Smooth muscle cell (in vitro differentiated cells): ENCODE data around the gene ZNF232. TPM values are rescaled to one million over a fixed set of nuclear protein-coding genes. Genes with fewer than 3 reads are reported as not detected.

Experiments used
- DNase-seq: peaks from one replicate; lab custom pipeline; 2025; ENCODE audit not compliant: unreplicated experiment; lab: John Stamatoyannopoulos, UW
- H2AFZ ChIP-seq: fragments of 200-600 bp; sonication (generic); 2 replicates; pipeline ENCODE4 v1.6.0; 2016; ENCODE audit warnings: antibody characterized with exemption, low read depth, mild to moderate bottlenecking
- H3F3A ChIP-seq: fragments of 200-600 bp; sonication (generic); 2 replicates; pipeline ENCODE4 v1.6.0; 2017; ENCODE audit warnings: antibody characterized with exemption, low read depth
- H3K27ac ChIP-seq: fragments of 200-600 bp; sonication (generic); 2 replicates; pipeline ENCODE4 v1.5.1; 2016; ENCODE audit warnings: low read depth, mild to moderate bottlenecking
- H3K27me3 ChIP-seq: fragments of 200-600 bp; sonication (generic); 2 replicates; pipeline ENCODE4 v1.6.1; 2016; ENCODE audit warnings: low read depth, mild to moderate bottlenecking
- H3K36me3 ChIP-seq: fragments of 200-600 bp; sonication (generic); 2 replicates; pipeline ENCODE4 v1.5.1; 2016; ENCODE audit warnings: low read depth
- H3K4me1 ChIP-seq: fragments of 200-600 bp; sonication (generic); 2 replicates; pipeline ENCODE4 v1.5.1; 2016; ENCODE audit warnings: low read depth
- H3K4me2 ChIP-seq: fragments of 200-600 bp; sonication (generic); 2 replicates; pipeline ENCODE4 v1.6.0; 2016; ENCODE audit warnings: mild to moderate bottlenecking
- H3K4me3 ChIP-seq: fragments of 200-600 bp; sonication (generic); 2 replicates; pipeline ENCODE4 v1.5.1; 2016; ENCODE audit warnings: mild to moderate bottlenecking
- H3K79me2 ChIP-seq: fragments of 200-600 bp; sonication (generic); 2 replicates; pipeline ENCODE4 v1.6.0; 2016; ENCODE audit warnings: low read depth, mild to moderate bottlenecking
- H3K9ac ChIP-seq: fragments of 200-600 bp; sonication (generic); 2 replicates; pipeline ENCODE4 v1.6.0; 2016; ENCODE audit warnings: low read depth
- H3K9me3 ChIP-seq: fragments of 200-600 bp; sonication (generic); replicated peaks from 2 replicates; pipeline ENCODE4 v1.5.1; 2016; ENCODE audit warnings: low read depth
- H4K20me1 ChIP-seq: fragments of 200-600 bp; sonication (generic); 2 replicates; pipeline ENCODE4 v1.6.0; 2016; ENCODE audit warnings: low read depth
- WGBS: methylation state at CpG from one replicate; pipeline ENCODE4 v1.1.7; 2016; ENCODE audit warnings: low lambda C conversion rate; 5-methylcytosine and 5-hydroxymethylcytosine counted together
- polyA plus RNA-seq: library from polyadenylated mRNA; unstranded; fragments of >200 nt; fragmentation: Nextera tagmentation; extraction: Ambion mirVana; gene quantifications from 2 replicates; pipeline ENCODE4 v1.2.1, GENCODE V29; 2016
- total RNA-seq: library from RNA; depleted of rRNA; stranded (reverse); fragments of >200 nt; gene quantifications from 2 replicates; pipeline ENCODE4 v1.2.3, GENCODE V29; 2014
- TF ChIP-seq, protein P1 (sequence below): fragments of 200-600 bp; sonication (generic); IDR thresholded peaks from 2 replicates; pipeline ENCODE4 v1.5.1; 2017; ENCODE audit warnings: borderline replicate concordance, mild to moderate bottlenecking, antibody characterized with exemption; ENCODE audit not compliant: insufficient read depth, poor library complexity, severe bottlenecking

Gene ZNF232
- total and polyA plus RNA-seq, 2 experiments from 2014 or later: 11.2 to 12.8 TPM

DNA sequence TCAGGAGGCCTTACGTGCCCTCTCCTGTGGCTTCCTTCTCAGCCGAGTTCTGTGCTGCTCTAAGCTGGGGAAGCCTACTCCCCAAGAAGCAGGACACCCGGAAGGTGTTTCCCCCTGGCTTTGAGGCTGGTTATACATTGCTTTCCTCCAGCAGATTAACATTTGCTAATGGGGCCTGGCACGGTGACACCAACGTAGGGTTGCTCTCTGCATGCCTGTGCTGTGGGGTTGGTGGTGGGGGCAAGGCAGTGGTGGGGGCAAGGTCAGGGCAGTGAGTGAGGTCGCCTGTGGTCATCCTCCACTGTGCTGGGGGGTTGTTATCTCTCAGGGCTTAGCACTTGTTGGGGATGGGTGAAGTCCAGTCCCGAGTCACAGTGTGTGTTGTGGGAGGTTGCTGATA lies 8.4 kb upstream of the ZNF232 start:
- 80% methylated on average over 7 of the region's 7 CpGs for WGBS
- Histone ChIP-seq H3K9ac (no peak overlapping the region), H3K4me2 (no peak overlapping the region), H2AFZ (no peak overlapping the region), H3K27ac (no peak overlapping the region), H3K4me3 (no peak overlapping the region), H3K9me3 (no peaks in the 10 kb centered on the region), H3K27me3 (no peaks in the 10 kb centered on the region), H3K4me1 (peaks cover 5% of the 10 kb centered on the region), H3K79me2 (no peaks in the 10 kb centered on the region), H3F3A (no peaks in the 10 kb centered on the region), H3K36me3 (no peaks in the 10 kb centered on the region), H4K20me1 (no peaks in the 10 kb centered on the region)
- no peak for DNase-seq
- TF ChIP-seq, protein P1, sequence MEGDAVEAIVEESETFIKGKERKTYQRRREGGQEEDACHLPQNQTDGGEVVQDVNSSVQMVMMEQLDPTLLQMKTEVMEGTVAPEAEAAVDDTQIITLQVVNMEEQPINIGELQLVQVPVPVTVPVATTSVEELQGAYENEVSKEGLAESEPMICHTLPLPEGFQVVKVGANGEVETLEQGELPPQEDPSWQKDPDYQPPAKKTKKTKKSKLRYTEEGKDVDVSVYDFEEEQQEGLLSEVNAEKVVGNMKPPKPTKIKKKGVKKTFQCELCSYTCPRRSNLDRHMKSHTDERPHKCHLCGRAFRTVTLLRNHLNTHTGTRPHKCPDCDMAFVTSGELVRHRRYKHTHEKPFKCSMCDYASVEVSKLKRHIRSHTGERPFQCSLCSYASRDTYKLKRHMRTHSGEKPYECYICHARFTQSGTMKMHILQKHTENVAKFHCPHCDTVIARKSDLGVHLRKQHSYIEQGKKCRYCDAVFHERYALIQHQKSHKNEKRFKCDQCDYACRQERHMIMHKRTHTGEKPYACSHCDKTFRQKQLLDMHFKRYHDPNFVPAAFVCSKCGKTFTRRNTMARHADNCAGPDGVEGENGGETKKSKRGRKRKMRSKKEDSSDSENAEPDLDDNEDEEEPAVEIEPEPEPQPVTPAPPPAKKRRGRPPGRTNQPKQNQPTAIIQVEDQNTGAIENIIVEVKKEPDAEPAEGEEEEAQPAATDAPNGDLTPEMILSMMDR: no peak

DNA sequence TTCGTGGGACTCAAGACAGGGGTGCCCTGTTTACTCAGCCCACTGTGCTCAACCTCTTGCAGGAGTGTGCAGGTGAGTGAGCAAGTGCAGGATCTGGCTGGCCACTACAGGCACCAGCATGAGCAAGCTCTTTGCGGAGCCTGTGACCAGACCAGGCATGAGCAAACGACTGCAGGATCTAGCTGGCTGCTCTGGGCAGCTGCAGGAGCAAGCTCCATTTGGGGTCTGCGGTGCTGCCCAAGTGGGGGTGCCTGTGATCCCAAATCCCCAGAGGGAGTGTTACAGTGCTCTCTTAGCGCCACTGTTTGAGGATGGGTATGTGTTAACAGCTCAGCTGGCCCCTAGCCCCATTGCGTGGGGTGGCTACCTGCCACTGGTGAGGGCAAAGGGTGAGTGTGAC lies 6.5 kb upstream of the ZNF232 start:
- no peak for DNase-seq
- Histone ChIP-seq H2AFZ (no peak overlapping the region), H3K27ac (no peak overlapping the region), H4K20me1 (no peaks in the 10 kb centered on the region), H3K36me3 (no peaks in the 10 kb centered on the region), H3K9me3 (no peaks in the 10 kb centered on the region), H3K79me2 (no peaks in the 10 kb centered on the region), H3K27me3 (no peaks in the 10 kb centered on the region), H3K9ac (no peak overlapping the region), H3K4me3 (no peak overlapping the region), H3K4me1 (peaks cover 5% of the 10 kb centered on the region), H3F3A (peaks cover 4% of the 10 kb centered on the region), H3K4me2 (no peak overlapping the region)
- TF ChIP-seq, protein P1: no peak
- WGBS: 84% methylated on average over 6 of the region's 6 CpGs

- H3K4me1 ChIP-seq: peaks cover 2% of the 10 kb centered on the region
- WGBS: 96% methylated on average over 61 of the region's 87 CpGs
- H3K79me2 ChIP-seq: no peaks in the 10 kb centered on the region
- H3K27me3 ChIP-seq: no peaks in the 10 kb centered on the region
- TF ChIP-seq, protein P1: no peak
- H4K20me1 ChIP-seq: no peaks in the 10 kb centered on the region
- H3K4me3 ChIP-seq: no peak within 1 kb of the TSS
- H3K36me3 ChIP-seq: no peaks in the 10 kb centered on the region
- no peak within 1 kb of the TSS for H3K9ac ChIP-seq
- H3K9me3 ChIP-seq: no peaks in the 10 kb centered on the region
- no peak within 1 kb of the TSS for H2AFZ ChIP-seq
- DNase-seq: no peak
- no peak within 1 kb of the TSS for H3K4me2 ChIP-seq
- H3F3A ChIP-seq: peaks cover 11% of the 10 kb centered on the region
- H3K27ac ChIP-seq: no peak within 1 kb of the TSS
Measured at GRCh38 chr17:5115673-5116651, 4.3 kb upstream of the ZNF232 start, which contains the start of gene USP6. USP6 (plus strand) TSS chr17:5116032; CDS start chr17:5130368, 14,336 bp downstream.
